GM18870 (cell line): Measurements from ENCODE around the gene SQSTM1.
"Not testable (repeated sequence)": the region's sequence is repeated elsewhere in the genome, so short reads cannot be mapped to it uniquely, and the experiment has no call there.

Experiments
- ATAC-seq: cut with Tn5 transposase; IDR thresholded peaks from one replicate; pipeline ENCODE4 v1.9.1; 2021; ENCODE audit warnings: moderate library complexity; ENCODE audit not compliant: unreplicated experiment

Gene SQSTM1

DNA sequence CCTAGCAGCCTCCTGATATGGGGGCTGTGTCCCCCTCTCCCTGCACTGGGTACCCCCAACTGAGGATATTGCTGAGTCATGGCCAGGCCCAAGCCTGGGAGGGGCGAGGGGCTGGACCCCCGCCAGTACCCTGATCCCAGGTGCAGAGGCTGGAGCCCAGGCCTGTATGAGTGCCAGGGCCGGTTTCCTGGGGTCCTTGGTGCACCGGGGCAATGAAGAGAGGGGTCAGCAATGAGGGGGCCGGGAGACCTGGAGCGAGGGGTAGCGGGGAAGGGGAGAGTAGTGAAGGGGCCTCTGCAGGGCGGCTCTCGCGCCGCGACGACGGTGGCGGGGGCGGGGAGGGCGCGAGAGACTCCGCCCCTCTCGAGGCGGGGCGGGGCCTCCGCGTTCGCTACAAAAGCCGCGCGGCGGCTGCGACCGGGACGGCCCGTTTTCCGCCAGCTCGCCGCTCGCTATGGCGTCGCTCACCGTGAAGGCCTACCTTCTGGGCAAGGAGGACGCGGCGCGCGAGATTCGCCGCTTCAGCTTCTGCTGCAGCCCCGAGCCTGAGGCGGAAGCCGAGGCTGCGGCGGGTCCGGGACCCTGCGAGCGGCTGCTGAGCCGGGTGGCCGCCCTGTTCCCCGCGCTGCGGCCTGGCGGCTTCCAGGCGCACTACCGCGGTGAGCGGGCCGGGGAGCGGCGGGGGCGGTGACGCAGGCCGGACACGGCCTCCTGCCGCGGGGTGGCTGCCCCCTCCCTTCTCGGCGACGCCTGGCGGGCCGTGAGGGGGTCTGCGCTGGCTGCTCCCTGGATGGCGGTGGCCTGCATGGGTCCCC lies at the start of gene SQSTM1:
SQSTM1 (plus strand) TSS at position 423 of the 815 bp plus-strand sequence; CDS start at position 455, 32 bp downstream.
- peak; percentile 26 for ATAC-seq

DNA sequence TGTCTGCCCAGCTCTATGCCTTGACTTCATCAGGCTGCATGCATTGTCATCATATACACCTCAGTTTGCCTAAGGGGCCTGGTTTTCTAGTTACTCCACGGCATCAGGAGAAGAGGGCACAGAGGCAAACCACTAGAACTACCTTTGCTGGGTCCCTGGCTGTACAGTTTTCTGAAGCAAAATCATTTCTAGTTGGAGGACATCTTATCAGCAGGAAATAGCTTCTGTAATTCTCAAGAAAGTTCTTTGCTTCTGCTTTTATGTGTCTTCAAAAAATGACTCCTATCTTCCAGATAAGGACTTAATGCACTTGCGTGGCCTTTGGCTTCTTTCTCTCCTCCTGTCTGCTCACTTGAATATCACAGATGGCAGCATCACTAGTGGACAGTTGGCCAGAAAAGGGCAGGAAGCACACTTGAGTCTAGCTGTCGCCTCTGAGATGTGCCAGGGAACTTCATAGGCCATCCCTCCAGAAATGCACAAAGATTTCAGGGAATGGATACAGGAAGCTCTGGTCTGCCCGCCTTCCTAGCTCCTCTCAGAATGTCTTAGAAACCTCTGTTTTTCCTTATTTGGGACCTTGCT lies 49.3 kb upstream of the SQSTM1 start:
- no peak for ATAC-seq

DNA sequence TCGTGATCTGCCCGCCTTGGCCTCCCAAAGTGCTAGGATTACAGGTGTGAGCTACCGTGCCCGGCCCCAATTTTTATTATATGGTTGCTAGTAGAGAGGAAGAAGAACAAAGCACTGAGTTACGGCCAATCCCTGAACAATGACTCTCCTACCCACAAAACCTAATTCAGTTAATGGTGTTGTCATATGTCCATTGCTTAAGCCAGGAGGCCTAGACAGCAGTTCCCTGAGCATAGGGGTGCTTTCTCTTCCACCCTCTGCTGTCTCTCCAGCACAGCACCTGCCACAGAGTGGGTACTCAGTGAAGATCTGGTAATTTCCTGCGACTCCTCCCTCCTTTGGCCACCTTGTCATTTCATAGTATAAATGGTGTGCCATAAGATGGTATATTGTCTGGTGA lies 48.4 kb upstream of the SQSTM1 start:
- ATAC-seq, result no peak

DNA sequence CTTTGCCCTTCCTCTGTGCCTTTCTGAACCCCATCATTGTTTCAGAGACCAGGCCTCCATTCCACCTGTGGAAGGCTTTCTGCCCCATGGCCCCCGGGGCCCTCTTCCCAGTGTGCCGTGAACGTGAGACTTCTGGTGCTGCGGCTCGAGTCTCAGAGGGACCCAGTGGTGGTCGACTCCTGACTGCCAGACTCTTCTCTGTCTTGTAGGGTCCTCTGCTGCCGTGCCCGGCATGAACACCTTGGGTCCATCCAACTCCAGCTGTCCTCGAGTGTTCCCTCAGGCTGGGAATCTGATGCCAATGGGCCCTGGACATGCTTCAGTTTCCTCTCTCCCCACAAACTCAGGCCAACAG lies 47.0 kb upstream of the SQSTM1 start:
- no peak for ATAC-seq

DNA sequence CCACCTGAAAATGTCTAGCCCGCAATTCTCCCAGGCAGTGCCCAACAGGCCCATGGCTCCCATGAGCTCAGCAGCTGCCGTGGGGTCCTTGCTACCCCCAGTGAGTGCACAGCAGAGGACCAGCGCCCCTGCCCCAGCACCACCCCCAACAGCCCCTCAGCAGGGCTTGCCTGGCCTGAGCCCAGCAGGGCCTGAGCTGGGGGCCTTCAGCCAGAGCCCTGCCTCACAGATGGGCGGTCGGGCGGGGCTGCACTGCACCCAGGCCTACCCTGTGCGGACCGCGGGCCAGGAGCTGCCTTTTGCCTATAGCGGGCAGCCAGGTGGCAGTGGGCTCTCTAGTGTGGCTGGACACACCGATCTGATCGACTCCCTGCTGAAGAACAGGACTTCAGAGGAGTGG lies 46.3 kb upstream of the SQSTM1 start:
- no peak for ATAC-seq

DNA sequence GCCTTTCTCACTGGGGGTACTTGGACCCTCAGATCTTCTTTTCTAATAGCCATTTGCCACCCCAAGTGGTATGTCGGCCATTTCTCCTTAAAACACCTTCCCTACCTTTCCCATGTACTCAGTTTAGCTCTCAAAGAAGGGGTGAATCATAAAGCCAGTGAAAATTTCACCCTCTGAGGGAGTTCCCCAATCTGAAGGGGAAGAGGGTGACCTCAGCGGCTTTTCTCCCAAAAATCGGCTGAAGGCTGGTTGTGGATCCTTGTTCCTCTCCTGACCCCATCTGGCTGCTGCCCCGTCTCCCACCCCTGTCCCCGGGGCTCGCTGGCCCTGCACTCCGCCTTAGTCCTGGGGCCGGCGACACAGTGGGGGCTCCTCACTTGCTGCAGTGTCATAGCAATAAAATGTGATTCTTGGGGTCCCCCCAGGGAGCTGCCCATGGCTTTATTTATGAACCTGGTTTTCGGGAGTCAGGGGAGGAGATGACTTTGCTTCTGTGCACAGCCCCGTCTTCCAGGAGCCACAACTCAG lies 44.2 kb upstream of the SQSTM1 start:
- ATAC-seq, result no peak

DNA sequence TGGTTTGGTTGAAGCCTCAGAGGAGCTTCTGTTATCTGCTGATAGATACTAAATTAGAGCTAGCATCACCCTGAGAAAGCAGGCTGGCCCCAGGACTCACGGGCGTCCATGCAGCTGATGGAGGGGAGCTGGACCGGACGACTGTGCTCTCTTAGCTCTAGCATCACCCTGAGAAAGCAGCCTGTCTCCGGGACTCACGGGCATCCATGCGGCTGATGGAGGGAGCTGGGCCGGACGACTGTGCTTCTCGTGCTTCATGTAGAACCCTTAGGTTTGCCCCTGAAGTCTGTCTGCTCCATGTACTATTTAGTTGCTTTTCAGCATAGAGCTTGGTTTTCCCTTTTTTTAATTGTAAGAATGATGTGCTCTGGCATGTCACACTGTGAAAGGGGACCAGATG lies 43.2 kb upstream of the SQSTM1 start:
- ATAC-seq, result no peak

DNA sequence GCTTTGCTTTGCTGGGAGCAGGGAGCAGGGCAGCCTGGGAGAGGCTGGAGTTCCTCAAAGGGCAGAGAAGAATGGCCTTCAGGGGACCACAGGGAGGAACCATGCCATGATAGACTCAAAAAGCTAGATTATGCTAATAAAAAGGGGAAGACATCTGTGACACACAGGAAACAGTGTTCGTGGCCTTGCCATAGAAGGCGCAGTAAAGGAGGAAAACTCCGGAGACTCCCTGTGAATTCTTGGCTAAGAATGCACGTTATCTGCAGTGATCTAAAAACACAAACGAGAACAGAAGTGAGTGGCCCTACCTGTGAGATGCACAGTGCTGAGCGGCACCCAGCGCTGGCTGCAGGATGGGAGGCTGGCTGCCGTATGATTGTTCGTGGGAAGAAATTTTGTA lies 42.8 kb upstream of the SQSTM1 start:
- no peak for ATAC-seq

DNA sequence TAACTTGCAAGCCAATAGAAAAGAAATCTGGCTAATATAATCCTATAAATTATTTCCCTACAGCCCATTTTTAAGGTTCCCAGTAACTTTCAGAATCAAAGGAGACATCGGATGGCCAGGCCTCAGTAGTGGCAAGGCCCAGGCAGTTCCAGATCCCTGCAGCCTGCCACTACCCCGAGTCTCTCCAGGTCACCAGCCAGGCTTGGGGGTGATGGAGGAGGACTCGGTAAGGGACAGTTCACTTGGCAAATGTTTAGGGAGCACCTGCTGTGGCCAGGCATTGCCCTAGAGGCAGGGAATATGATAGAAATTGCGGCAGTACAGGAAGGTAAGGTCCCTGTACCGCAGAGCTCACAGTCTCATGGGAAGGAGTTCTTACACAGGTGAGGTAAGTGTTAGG lies 42.1 kb upstream of the SQSTM1 start:
- ATAC-seq, result no peak

DNA sequence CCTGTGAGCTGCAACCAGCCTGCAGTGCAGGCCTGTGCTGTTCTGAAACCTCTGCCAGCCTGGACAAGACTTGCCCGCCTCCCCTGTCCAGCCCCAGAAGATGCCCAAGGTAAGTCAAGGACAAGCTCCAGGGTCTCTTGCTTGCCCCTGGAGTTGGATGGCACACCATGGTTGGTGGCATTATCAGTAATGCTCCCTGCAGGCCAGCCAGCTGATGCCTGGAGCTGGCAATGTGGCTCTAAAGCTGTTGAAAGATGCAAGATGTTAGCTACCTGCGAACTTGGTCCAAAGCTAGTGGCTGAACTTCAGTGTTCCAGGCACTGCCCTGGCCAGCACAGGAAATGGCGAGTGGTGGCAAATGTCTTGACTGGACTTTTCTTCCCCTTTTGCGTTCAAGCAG lies 40.9 kb upstream of the SQSTM1 start:
- ATAC-seq, result no peak

DNA sequence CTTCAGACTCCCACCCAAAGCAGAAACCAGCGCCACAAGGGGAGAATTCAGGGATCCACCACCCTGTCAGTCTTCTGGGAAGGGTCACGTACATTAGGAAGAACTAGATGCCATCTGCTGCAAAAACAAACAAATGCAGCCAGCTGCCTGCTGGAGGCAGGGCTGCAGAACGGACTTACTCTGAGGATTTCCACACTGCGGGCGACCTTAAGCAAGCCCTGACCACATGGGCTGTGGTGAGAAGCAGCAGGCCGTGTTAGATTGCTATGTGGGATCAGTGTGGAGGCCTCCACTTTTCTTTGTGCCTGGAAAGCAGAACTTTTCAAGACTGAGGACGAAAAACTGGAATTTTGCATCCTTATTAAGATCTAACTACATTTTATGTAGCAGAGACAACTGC lies 40.3 kb upstream of the SQSTM1 start:
- no peak for ATAC-seq

DNA sequence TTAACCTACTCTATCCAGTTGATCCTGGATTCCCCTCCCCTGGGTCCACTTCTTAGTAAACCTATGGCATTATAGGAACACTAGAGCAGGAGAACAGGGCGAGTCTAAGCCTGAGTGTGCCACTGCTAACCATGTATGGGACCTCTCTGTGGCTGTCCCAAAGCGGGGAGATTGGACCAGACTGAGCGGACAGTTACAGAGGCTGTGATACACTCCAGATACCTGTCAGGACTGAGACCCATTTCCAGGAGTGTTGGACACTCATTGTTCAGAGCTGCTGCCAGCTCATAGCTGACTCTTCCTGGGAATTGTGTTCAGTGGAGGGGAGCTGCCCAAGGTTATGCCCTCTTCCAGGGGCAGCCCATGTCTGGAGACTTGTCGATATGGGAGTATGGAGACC lies 38.9 kb upstream of the SQSTM1 start:
- ATAC-seq, result no peak

DNA sequence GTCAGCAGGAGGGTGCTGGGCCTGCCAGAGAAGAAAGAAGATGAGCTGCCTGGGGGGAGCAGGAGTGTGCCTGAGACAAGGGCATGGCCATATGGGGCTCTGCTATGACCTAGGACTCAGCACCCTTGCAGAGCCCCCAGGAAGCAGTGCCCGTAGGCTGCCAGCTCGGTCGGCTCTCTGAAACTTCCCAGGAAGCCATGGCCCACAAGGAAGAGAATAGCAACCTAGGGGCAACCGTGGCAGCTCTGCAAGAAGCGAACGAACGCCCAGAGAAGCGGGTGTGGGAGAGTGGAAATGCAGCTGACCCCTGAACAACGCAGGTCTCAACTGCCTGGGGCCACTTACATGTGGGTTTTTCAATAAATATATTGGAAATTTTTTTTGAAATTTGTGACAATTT lies 37.6 kb upstream of the SQSTM1 start:
- no peak for ATAC-seq

DNA sequence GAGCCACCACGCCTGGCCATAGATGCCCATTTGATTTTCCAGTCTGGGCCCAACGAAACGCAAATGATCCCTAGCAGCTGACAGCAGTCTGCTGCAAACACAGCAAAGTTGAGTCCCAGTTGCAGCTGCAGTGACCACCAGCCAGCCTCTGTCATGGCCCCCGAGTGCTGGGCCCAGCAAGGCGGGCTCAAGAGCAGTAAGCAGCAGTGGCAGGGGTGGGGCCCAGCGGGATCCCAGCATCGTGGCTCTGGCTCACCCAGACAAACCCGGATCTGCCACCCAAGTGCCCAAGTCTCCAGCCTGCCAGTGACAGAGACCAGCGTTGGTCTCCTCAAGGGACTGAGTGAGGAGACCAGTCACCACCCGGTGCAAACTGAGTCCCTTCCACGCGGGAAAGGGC lies 33.8 kb upstream of the SQSTM1 start:
- no peak for ATAC-seq

DNA sequence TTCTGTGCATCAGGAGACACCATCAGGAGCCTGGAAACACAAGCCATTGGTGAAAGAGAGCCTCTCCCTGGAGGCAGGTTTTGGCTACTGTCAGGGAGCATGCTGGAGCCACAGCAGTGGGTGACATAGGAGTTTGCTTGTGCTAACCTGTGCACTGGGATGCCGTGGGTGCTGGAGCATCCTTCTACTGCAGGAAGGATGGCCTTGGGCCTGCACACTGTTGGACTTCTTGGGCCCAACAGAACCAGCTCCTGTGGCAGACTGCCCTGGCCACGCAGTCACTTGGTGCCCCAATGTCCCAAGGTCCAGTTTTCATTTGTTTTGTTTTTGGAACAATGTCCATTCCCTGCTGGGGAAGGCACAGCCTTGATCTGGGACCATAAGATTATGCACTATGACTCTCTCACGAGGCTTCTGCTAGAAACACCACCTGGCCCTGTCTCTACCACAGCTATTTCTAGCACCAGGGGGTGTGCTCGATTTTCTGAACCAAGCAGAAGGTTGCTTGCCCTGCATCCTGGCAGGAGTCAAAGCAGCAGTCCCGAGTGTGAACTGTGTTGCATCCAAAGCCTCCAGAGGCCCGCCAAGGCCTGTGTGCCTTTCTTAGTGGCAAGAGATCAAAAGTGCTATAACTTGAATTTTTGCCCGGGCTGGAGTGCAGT lies 32.4 kb upstream of the SQSTM1 start:
- no peak for ATAC-seq

DNA sequence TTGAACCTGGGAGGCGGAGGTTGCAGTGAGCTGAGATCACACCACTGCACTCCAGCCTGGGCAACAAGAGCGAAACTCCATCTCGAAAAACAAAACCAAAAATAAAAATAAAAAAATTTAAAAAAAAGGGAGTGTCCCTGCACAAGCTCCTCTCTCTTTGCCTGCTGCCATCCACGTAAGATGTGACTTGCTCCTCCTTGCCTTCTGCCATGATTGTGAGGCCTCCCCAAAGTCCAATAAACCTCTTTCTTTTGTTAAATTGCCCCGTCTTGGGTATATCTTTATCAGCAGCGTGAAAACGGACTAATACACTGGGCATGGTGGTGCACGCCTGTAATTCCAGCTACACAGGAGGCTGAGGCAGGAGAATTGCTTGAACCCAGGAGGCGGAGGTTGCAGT lies 31.4 kb upstream of the SQSTM1 start:
- not testable (repeated sequence) for ATAC-seq

DNA sequence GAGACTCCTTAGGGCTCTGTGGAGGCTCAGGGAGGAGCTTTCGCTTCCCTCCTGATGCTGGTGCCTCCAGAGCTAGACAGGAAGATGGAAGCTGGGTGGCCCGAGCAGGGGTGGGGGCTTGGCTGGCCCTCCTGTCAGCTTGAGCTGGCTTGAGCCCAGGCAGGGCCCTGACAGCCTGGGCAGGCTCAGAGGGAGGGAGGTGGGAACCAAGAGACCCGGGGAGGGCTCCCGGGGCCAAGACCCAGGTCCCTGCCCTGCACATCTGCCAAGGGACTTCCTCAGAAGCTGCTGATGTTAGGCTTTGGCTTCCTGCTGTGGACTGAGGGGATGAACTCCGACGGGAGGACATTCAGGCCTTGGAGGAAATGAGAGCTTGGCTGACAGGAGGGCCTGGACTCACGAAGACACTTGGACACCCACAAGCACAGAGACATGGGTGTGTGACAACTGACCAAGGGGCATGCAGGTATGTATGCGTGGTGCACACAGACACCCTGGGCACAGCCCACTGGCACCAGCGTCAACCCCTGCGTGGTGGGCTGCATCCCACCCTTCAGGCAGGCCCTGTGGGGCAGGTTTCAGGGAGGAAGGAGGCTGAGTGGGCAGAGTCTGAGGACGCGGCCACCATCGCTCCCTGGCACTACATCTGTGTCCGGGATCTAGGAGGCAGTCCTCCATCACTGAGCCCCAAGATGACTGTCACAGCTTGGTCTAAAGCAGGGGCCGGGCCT lies 28.7 kb upstream of the SQSTM1 start:
- ATAC-seq, result no peak

DNA sequence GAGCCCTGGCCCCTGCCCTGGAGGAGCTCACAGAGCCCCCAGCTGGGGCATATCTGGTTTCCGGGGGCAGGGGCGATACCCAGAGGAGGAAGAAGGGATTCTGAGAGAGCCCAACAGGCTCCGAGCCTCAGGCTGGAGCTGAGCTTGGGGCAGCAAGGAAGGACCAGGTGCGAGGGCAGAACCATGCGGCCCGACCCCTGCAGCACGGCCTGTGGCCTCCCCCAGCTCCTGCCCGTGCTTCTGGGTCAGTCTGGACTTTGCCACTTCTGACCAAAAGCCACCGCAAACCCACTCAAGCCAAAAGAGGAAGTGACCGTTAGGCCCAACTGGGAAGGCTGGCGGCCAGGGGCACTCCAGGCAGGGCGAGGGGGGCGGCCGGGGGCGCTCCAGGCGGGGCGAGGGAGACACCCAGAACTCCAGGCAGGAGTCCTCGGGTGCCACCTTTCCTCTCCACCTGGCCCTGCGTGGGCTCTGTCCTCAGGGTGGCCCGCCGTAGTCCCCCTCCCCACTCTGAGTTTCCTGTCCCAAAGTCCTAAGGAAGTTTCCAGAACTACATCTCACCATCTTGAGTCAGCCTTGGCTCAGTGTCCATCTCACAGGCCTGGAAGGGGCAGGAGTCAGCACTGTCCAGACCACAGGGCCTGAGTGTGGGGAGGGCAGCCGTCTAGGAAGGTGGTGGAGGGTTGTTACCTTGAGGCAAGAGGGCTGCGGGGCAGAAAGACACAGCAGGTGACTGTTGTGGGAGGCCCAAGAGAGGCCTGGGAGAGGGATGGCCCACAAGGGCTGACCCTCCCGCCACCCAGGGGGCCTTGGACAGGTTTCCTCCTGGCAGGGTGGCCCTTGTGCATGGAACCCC lies 27.9 kb upstream of the SQSTM1 start:
- no peak for ATAC-seq

DNA sequence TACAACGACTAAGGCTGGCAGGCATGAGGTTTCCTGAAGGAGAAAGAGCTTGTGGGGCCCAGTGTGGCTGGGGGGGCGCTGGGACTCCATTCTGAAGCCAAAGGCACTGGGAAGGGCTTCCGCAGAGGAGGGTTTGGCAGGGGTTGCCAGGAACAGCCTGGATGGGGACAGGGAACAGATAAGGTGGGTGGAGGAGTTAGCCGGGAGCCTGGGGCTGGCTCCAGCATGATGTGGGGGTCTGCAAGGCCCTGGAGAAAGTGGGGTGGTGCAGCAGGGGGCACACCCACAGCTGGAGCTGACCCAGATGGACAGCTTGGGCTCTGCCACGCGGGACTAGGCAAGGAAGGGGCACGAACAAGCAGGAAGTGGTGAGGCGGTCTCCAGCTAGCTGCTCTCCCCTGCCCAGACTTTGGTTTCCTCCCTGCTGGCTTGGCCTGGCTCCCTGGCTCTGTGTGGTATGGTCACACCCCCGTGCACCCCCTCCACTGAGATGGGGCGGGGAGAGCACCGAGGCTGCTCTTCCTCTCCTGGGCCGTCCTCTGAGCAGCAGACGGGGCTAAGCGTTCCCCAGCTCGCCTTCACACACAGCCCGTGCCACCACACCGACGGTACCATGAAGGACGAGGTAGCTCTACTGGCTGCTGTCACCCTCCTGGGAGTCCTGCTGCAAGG lies 27.1 kb upstream of the SQSTM1 start, which contains the start of gene LTC4S:
LTC4S (plus strand) TSS at position 519 of the 672 bp plus-strand sequence; CDS start at position 614, 95 bp downstream.
- no peak for ATAC-seq

DNA sequence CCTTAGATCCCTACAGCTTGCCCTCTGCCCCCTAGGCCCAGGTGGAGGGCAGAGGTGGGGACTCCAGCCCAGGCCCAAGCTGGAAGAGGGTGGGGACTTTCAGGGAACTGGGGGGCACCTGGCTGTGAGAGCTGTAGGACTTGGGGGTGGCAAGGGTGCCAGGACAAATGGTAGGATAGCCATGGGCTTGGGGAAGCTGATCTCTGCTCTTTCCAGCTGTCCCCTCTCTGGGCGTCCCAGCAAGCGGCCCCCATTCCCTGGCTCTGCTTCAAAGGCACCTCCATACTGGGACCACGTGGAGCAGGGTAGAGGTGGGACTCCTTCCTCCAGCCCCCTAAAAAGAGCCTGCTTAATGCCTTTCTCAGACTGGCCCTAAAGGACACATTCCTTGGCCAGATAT lies 26.5 kb upstream of the SQSTM1 start:
- ATAC-seq, result no peak
